Body of pancreas (tissue), 4 donors: ENCODE results near the gene TENM3.

Experiments used
- POLR2A ChIP-seq, 3 donors: fragments of 450-650 bp; IDR thresholded peaks; one replicate each; pipeline ENCODE4 v1.6.1; 2016; ENCODE audit warnings: antibody characterized with exemption in 3 of 3, mild to moderate bottlenecking in 2 of 3
- TF ChIP-seq, protein P1 (sequence below), 7 experiments: fragments of 450-650 bp in 4 of 7; fragments of 200-600 bp in 3 of 7; sonication (generic) in 3 of 7; IDR thresholded peaks; one replicate each; pipeline ENCODE4 v1.5.1; 2016 to 2019; ENCODE audit warnings: antibody characterized with exemption in 7 of 7

- TF ChIP-seq, protein P1, sequence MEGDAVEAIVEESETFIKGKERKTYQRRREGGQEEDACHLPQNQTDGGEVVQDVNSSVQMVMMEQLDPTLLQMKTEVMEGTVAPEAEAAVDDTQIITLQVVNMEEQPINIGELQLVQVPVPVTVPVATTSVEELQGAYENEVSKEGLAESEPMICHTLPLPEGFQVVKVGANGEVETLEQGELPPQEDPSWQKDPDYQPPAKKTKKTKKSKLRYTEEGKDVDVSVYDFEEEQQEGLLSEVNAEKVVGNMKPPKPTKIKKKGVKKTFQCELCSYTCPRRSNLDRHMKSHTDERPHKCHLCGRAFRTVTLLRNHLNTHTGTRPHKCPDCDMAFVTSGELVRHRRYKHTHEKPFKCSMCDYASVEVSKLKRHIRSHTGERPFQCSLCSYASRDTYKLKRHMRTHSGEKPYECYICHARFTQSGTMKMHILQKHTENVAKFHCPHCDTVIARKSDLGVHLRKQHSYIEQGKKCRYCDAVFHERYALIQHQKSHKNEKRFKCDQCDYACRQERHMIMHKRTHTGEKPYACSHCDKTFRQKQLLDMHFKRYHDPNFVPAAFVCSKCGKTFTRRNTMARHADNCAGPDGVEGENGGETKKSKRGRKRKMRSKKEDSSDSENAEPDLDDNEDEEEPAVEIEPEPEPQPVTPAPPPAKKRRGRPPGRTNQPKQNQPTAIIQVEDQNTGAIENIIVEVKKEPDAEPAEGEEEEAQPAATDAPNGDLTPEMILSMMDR (IDR thresholded peaks at IDR 0.05) = no peak
- TF ChIP-seq POLR2A (IDR thresholded peaks at IDR 0.05) = no peak
Measured at GRCh38 chr4:182297659-182298058, 54.5 kb downstream of the TENM3 start.
